Measurements from ENCODE around the gene TOLLIP.
A peak's percentile ranks its signal among the peaks of the same experiment; 100 is the strongest.
"Not testable (repeated sequence)": the region's sequence is repeated elsewhere in the genome, so short reads cannot be mapped to it uniquely, and the experiment has no call there.

TOLLIP gene

GRCh38 chr11:1266976-1267375 is 42.5 kb downstream of the TOLLIP start:
- H3K27me3 ChIP-seq (ENCODE audit: control insufficient read depth in 2 of 2, insufficient read depth in 2 of 2, low read length in 2 of 2): not testable (repeated sequence)

GRCh38 chr11:1265480-1265879 is 44.0 kb downstream of the TOLLIP start:
- not testable (repeated sequence) for H3K9ac ChIP-seq (ENCODE audit: low read depth in 1 of 2, low read length in 2 of 2); H3K9me3 ChIP-seq (ENCODE audit: control insufficient read depth in 2 of 2, low read length in 2 of 2); H3K27me3 ChIP-seq (ENCODE audit: control insufficient read depth in 2 of 2, insufficient read depth in 2 of 2, low read length in 2 of 2); H3K36me3 ChIP-seq (ENCODE audit: control insufficient read depth in 2 of 2, insufficient read depth in 2 of 2, low read length in 2 of 2); H3K27ac ChIP-seq (ENCODE audit: low read depth in 2 of 2, low read length in 2 of 2); H3K4me3 ChIP-seq (ENCODE audit: low read length in 2 of 2)
- H3K4me1 ChIP-seq (ENCODE audit: control insufficient read depth in 2 of 2, insufficient read depth in 2 of 2, low read length in 2 of 2): peaks cover 15 to 19% of the 10 kb centered on the region in 2 donors

More at GRCh38 chr11:1266976-1267375, 42.5 kb downstream of the TOLLIP start:
- H3K36me3 ChIP-seq (ENCODE audit: control insufficient read depth in 2 of 2, insufficient read depth in 2 of 2, low read length in 2 of 2); H3K4me3 ChIP-seq (ENCODE audit: low read length in 2 of 2); H3K27ac ChIP-seq (ENCODE audit: low read depth in 2 of 2, low read length in 2 of 2); H3K9me3 ChIP-seq (ENCODE audit: control insufficient read depth in 2 of 2, low read length in 2 of 2); H3K9ac ChIP-seq (ENCODE audit: low read depth in 1 of 2, low read length in 2 of 2): not testable (repeated sequence)
- H3K4me1 ChIP-seq (ENCODE audit: control insufficient read depth in 2 of 2, insufficient read depth in 2 of 2, low read length in 2 of 2): peaks cover 12 to 15% of the 10 kb centered on the region in 2 donors

GRCh38 chr11:1264444-1264843 is 45.0 kb downstream of the TOLLIP start:
- H3K27ac ChIP-seq (ENCODE audit: low read depth in 2 of 2, low read length in 2 of 2); H3K9me3 ChIP-seq (ENCODE audit: control insufficient read depth in 2 of 2, low read length in 2 of 2); H3K36me3 ChIP-seq (ENCODE audit: control insufficient read depth in 2 of 2, insufficient read depth in 2 of 2, low read length in 2 of 2); H3K4me3 ChIP-seq (ENCODE audit: low read length in 2 of 2); H3K27me3 ChIP-seq (ENCODE audit: control insufficient read depth in 2 of 2, insufficient read depth in 2 of 2, low read length in 2 of 2); H3K9ac ChIP-seq (ENCODE audit: low read depth in 1 of 2, low read length in 2 of 2): not testable (repeated sequence)
- H3K4me1 ChIP-seq (ENCODE audit: control insufficient read depth in 2 of 2, insufficient read depth in 2 of 2, low read length in 2 of 2): peaks cover 15 to 19% of the 10 kb centered on the region in 2 donors

GRCh38 chr11:1263010-1263409 is 46.4 kb downstream of the TOLLIP start:
- Histone ChIP-seq H3K9ac (ENCODE audit: low read depth in 1 of 2, low read length in 2 of 2) (peak overlapping the region; percentile 60 to 63), H3K4me1 (ENCODE audit: control insufficient read depth in 2 of 2, insufficient read depth in 2 of 2, low read length in 2 of 2) (peaks cover 15 to 19% of the 10 kb centered on the region in 2 donors), H3K9me3 (ENCODE audit: control insufficient read depth in 2 of 2, low read length in 2 of 2) (no peaks in the 10 kb centered on the region), H3K36me3 (ENCODE audit: control insufficient read depth in 2 of 2, insufficient read depth in 2 of 2, low read length in 2 of 2) (no peaks in the 10 kb centered on the region), H3K27me3 (ENCODE audit: control insufficient read depth in 2 of 2, insufficient read depth in 2 of 2, low read length in 2 of 2) (no peaks in the 10 kb centered on the region), H3K27ac (ENCODE audit: low read depth in 2 of 2, low read length in 2 of 2) (peak overlapping the region; percentile 81 to 84), H3K4me3 (ENCODE audit: low read length in 2 of 2) (peak overlapping the region; percentile 79 to 81)

- H3K36me3 ChIP-seq (ENCODE audit: control insufficient read depth in 2 of 2, insufficient read depth in 2 of 2, low read length in 2 of 2): no peaks in the 10 kb centered on the region
- peak overlapping the region; percentile 79 to 81 for H3K4me3 ChIP-seq (ENCODE audit: low read length in 2 of 2)
- peak overlapping the region; percentile 72 to 88 for H3K9ac ChIP-seq (ENCODE audit: low read depth in 1 of 2, low read length in 2 of 2)
Observed at GRCh38 chr11:1262172-1263006, 47.0 kb downstream of the TOLLIP start.

GRCh38 chr11:1261241-1262071 is 48.0 kb downstream of the TOLLIP start:
- Histone ChIP-seq H3K27ac (ENCODE audit: low read depth in 2 of 2, low read length in 2 of 2) (peak overlapping the region in 1 of 2 donors; percentile 81), H3K9ac (ENCODE audit: low read depth in 1 of 2, low read length in 2 of 2) (no peak overlapping the region), H3K4me1 (ENCODE audit: control insufficient read depth in 2 of 2, insufficient read depth in 2 of 2, low read length in 2 of 2) (peaks cover 15 to 19% of the 10 kb centered on the region in 2 donors), H3K4me3 (ENCODE audit: low read length in 2 of 2) (peak overlapping the region; percentile 79 to 81), H3K9me3 (ENCODE audit: control insufficient read depth in 2 of 2, low read length in 2 of 2) (no peaks in the 10 kb centered on the region), H3K36me3 (ENCODE audit: control insufficient read depth in 2 of 2, insufficient read depth in 2 of 2, low read length in 2 of 2) (no peaks in the 10 kb centered on the region), H3K27me3 (ENCODE audit: control insufficient read depth in 2 of 2, insufficient read depth in 2 of 2, low read length in 2 of 2) (no peaks in the 10 kb centered on the region)

More at GRCh38 chr11:1262172-1263006, 47.0 kb downstream of the TOLLIP start:
- no peaks in the 10 kb centered on the region for H3K27me3 ChIP-seq (ENCODE audit: control insufficient read depth in 2 of 2, insufficient read depth in 2 of 2, low read length in 2 of 2)
- peaks cover 15 to 19% of the 10 kb centered on the region in 2 donors for H3K4me1 ChIP-seq (ENCODE audit: control insufficient read depth in 2 of 2, insufficient read depth in 2 of 2, low read length in 2 of 2)
- no peaks in the 10 kb centered on the region for H3K9me3 ChIP-seq (ENCODE audit: control insufficient read depth in 2 of 2, low read length in 2 of 2)
- H3K27ac ChIP-seq (ENCODE audit: low read depth in 2 of 2, low read length in 2 of 2): peak overlapping the region; percentile 81 to 84

- Histone ChIP-seq H3K36me3 (ENCODE audit: control insufficient read depth in 2 of 2, insufficient read depth in 2 of 2, low read length in 2 of 2) (no peaks in the 10 kb centered on the region), H3K9me3 (ENCODE audit: control insufficient read depth in 2 of 2, low read length in 2 of 2) (no peaks in the 10 kb centered on the region), H3K4me3 (ENCODE audit: low read length in 2 of 2) (no peak overlapping the region), H3K27me3 (ENCODE audit: control insufficient read depth in 2 of 2, insufficient read depth in 2 of 2, low read length in 2 of 2) (no peaks in the 10 kb centered on the region), H3K9ac (ENCODE audit: low read depth in 1 of 2, low read length in 2 of 2) (no peak overlapping the region), H3K4me1 (ENCODE audit: control insufficient read depth in 2 of 2, insufficient read depth in 2 of 2, low read length in 2 of 2) (peaks cover 15 to 19% of the 10 kb centered on the region in 2 donors), H3K27ac (ENCODE audit: low read depth in 2 of 2, low read length in 2 of 2) (peak overlapping the region; percentile 39 to 56)
Observed at GRCh38 chr11:1260620-1261019, 48.8 kb downstream of the TOLLIP start.

GRCh38 chr11:1260023-1260501 is 49.4 kb downstream of the TOLLIP start:
- peak overlapping the region; percentile 39 to 56 for H3K27ac ChIP-seq (ENCODE audit: low read depth in 2 of 2, low read length in 2 of 2)
- no peak overlapping the region for H3K9ac ChIP-seq (ENCODE audit: low read depth in 1 of 2, low read length in 2 of 2)
- no peak overlapping the region for H3K4me3 ChIP-seq (ENCODE audit: low read length in 2 of 2)
- no peaks in the 10 kb centered on the region for H3K27me3 ChIP-seq (ENCODE audit: control insufficient read depth in 2 of 2, insufficient read depth in 2 of 2, low read length in 2 of 2)
- peaks cover 15 to 19% of the 10 kb centered on the region in 2 donors for H3K4me1 ChIP-seq (ENCODE audit: control insufficient read depth in 2 of 2, insufficient read depth in 2 of 2, low read length in 2 of 2)
- no peaks in the 10 kb centered on the region for H3K9me3 ChIP-seq (ENCODE audit: control insufficient read depth in 2 of 2, low read length in 2 of 2)
- no peaks in the 10 kb centered on the region for H3K36me3 ChIP-seq (ENCODE audit: control insufficient read depth in 2 of 2, insufficient read depth in 2 of 2, low read length in 2 of 2)

GRCh38 chr11:1259561-1259960 is 49.9 kb downstream of the TOLLIP start:
- Histone ChIP-seq H3K4me3 (ENCODE audit: low read length in 2 of 2) (no peak overlapping the region), H3K36me3 (ENCODE audit: control insufficient read depth in 2 of 2, insufficient read depth in 2 of 2, low read length in 2 of 2) (no peaks in the 10 kb centered on the region), H3K27me3 (ENCODE audit: control insufficient read depth in 2 of 2, insufficient read depth in 2 of 2, low read length in 2 of 2) (no peaks in the 10 kb centered on the region), H3K4me1 (ENCODE audit: control insufficient read depth in 2 of 2, insufficient read depth in 2 of 2, low read length in 2 of 2) (peaks cover 15 to 19% of the 10 kb centered on the region in 2 donors), H3K9ac (ENCODE audit: low read depth in 1 of 2, low read length in 2 of 2) (no peak overlapping the region), H3K9me3 (ENCODE audit: control insufficient read depth in 2 of 2, low read length in 2 of 2) (no peaks in the 10 kb centered on the region), H3K27ac (ENCODE audit: low read depth in 2 of 2, low read length in 2 of 2) (no peak overlapping the region)

GRCh38 chr11:1259076-1259461 is 50.4 kb downstream of the TOLLIP start:
- no peaks in the 10 kb centered on the region for H3K36me3 ChIP-seq (ENCODE audit: control insufficient read depth in 2 of 2, insufficient read depth in 2 of 2, low read length in 2 of 2)
- H3K4me1 ChIP-seq (ENCODE audit: control insufficient read depth in 2 of 2, insufficient read depth in 2 of 2, low read length in 2 of 2): peaks cover 15 to 19% of the 10 kb centered on the region in 2 donors
- no peak overlapping the region for H3K9ac ChIP-seq (ENCODE audit: low read depth in 1 of 2, low read length in 2 of 2)
- H3K27ac ChIP-seq (ENCODE audit: low read depth in 2 of 2, low read length in 2 of 2): no peak overlapping the region
- no peaks in the 10 kb centered on the region for H3K9me3 ChIP-seq (ENCODE audit: control insufficient read depth in 2 of 2, low read length in 2 of 2)
- H3K4me3 ChIP-seq (ENCODE audit: low read length in 2 of 2): no peak overlapping the region
- H3K27me3 ChIP-seq (ENCODE audit: control insufficient read depth in 2 of 2, insufficient read depth in 2 of 2, low read length in 2 of 2): no peaks in the 10 kb centered on the region

Data from mucosa of rectum (tissue), 2 donors.